Hair follicle dermal papilla cell (primary cell): ENCODE results near the gene SULT2B1. TPM values are rescaled to one million over a fixed set of nuclear protein-coding genes. Genes with fewer than 3 reads are reported as not detected.

Experiments
- total RNA-seq: library from RNA; depleted of rRNA; stranded (reverse); fragments of >200 nt; gene quantifications from 2 replicates; pipeline ENCODE4 v1.2.3, GENCODE V29; 2012

Gene SULT2B1
- total RNA-seq: 0.36 TPM in 1 of 2 replicates, not detected in the other

GRCh38 chr19:48551437-48552302 is at the start of gene SULT2B1:
SULT2B1 (plus strand) TSS chr19:48552172; CDS start chr19:48552253, 81 bp downstream.

GRCh38 chr19:48511800-48512503 is 40.0 kb upstream of the SULT2B1 start, which contains the start of gene LMTK3:
LMTK3 (minus strand) TSS chr19:48511835; CDS start chr19:48511576, 259 bp downstream.

DNA sequence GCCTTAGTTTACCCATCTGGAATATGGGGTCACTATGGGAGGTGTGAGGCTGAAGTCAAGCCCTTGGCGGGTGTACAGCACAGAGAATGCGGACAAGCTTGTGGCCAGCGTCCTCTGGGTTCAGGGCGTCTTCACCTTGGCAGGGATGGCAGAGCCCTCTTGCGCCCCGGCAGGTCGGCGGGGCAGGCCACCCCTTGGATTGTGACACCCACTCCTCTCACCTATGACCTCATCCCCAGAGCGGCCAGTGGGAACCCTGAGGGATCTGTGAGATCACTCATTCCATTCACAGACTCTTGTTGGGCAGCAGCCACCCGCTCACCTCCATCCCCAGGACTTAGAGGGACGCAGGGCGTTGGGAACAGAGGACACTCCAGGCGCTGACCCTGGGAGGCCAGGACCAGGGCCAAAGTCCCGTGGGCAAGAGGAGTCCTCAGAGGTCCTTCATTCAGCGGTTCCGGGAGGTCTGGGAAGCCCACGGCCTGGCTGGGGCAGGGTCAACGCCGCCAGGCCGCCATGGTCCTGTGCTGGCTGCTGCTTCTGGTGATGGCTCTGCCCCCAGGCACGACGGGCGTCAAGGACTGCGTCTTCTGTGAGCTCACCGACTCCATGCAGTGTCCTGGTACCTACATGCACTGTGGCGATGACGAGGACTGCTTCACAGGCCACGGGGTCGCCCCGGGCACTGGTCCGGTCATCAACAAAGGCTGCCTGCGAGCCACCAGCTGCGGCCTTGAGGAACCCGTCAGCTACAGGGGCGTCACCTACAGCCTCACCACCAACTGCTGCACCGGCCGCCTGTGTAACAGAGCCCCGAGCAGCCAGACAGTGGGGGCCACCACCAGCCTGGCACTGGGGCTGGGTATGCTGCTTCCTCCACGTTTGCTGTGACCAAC is 54.7 kb downstream of the SULT2B1 start, which contains the start of gene SPACA4:
Gene SPACA4, plus strand, starts transcription at position 280 of the 896 bp plus-strand sequence. Its CDS starts 237 bp downstream, at position 517.

GRCh38 chr19:48614436-48615230 is 62.7 kb downstream of the SULT2B1 start, which contains the start of gene FAM83E:
FAM83E (minus strand) TSS chr19:48615076; CDS start chr19:48613372, 1,704 bp downstream.

DNA sequence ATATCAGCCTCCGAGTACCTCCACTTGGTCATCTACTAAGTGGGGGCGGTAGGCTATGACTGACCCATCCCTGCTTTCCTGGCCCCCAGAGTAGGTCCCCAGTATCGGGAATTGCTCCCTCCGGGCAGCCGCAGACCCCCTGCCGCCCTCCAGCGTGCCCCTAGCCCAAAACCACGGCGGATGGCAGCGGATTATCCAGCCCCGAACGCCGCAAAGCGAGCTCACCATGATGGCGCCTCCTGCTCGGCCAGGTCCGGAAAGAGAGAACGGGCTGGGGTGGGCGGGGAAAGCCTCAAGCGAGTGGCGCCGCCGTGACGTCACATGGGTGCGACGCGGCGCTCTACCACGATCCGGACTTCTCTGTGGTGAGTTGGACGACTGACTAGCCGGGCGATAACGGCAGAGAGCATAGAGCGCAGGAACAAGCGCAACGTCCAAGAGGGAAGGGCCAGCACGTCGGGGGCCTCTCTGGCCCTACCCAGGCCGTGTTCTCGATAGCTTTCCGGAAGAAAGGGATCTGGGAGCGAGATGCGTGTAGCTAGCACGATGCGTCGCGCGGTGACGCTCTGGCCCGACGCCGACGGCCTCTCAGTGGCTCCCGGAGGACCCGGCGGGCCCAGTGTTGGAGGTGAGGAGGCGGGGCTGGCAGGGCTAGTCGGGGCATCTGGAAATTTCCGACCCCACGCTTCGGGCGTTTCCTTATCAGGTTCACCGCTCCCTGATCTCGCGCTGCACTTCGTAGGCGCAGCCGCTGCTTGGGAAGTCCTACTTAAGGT is 67.1 kb downstream of the SULT2B1 start, which contains the start of the genes RPL18 and SPHK2:
Gene RPL18, minus strand, starts transcription at position 263 of the 776 bp plus-strand sequence. Its CDS starts 35 bp downstream, at position 228.
Gene SPHK2, plus strand, starts transcription at position 591 of the 776 bp plus-strand sequence. CDS start 1,009 bp downstream, outside the sequence.

DNA sequence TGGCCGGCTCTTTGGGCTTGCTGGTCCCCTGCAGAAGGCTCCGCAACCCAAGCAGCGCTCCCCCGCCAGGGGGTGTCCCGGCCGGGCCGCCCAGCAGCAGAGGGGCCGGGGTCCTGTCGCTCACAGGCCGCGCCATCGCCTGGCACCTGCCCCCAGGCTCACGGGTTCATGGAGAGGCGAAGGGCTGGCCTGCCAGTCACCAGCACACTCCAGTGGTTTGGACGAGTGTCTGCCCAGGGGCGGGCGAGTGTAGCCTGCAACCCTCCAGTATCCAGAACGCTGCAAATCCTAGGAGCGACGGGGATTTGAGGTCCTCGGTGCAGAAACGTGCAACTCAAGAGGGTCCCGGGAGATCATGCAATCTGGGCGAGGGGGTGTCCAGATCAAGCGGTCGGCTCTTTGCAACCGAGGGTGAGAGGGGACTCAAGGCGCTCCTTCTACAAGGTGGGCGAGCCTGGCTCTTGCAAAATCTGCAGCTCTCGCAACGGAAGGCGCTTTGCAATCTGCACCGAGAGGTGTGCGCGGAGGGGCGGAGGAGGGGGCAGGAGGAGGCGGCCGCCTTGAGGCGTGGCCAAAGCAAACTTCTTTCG is 85.0 kb downstream of the SULT2B1 start, which contains the start of gene DBP:
Gene DBP, minus strand, starts transcription at position 521 of the 590 bp plus-strand sequence. Its CDS starts 385 bp downstream, at position 136.

DNA sequence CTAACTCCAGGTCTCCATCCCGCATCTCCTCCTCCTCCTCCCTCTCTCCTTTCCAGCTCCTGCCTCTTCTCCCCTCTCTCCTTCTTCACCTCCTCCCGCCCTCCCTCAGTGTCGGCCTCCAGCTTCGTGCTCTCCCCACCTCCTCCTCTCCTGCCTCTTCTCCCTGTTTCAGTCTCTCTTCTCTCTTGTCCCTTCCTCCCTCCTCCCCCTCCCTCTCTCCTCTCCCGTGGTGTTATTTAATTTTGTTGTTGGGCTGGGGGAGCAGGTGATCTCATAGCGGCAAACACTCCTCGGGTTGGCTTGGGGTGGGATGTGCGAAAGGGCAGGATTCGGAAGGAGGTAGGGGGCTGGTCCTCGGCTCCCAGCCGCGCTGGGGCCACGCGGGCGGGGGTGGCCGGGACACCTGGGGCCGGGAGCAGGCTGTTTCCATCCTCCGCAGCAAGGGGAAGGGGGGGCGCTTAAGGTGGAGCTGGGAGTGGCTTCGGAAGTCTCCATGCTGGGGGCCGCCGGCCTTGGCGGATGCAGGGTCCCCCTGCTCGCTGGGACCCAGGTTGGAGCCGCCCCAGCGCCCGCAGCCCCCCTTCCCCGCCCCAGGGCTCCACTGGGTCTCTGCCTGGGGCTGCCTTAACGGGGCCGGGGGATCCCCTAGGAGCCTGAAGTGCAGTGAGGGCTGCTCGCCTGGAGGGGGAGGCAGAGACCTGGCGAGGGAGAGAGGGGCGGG is 94.2 kb downstream of the SULT2B1 start, which contains the start of gene CA11:
Gene CA11, minus strand, starts transcription at position 187 of the 721 bp plus-strand sequence. CDS start 555 bp downstream, outside the sequence.

Other genes starting within 250 kb of the SULT2B1 start
- gene EMP3, start 226.6 kb upstream of the SULT2B1 start, total RNA-seq: 69.1 and 109 TPM in 2 replicates
- gene TMEM143, start 188.2 kb upstream of the SULT2B1 start, total RNA-seq: 4.7 and 9.6 TPM in 2 replicates
- gene SYNGR4, start 187.8 kb upstream of the SULT2B1 start, total RNA-seq: not detected in 2 replicates
- 102 and 121 TPM in 2 replicates for gene KDELR1, start 160.6 kb upstream of the SULT2B1 start, total RNA-seq
- gene GRIN2D, start 158.5 kb upstream of the SULT2B1 start, total RNA-seq: 0.49 and 0.65 TPM in 2 replicates
- gene GRWD1, start 106.2 kb upstream of the SULT2B1 start, total RNA-seq: 30.2 and 31.0 TPM in 2 replicates
- gene KCNJ14, start 96.6 kb upstream of the SULT2B1 start, total RNA-seq: 0.49 and 0.81 TPM in 2 replicates
- gene CYTH2, start 82.8 kb upstream of the SULT2B1 start, total RNA-seq: 35.8 and 40.4 TPM in 2 replicates
- gene LMTK3, start 40.3 kb upstream of the SULT2B1 start, total RNA-seq: under 0.01 and 0.36 TPM in 2 replicates
- gene SPACA4, start 54.6 kb downstream of the SULT2B1 start, total RNA-seq: not detected in 2 replicates
- gene FAM83E, start 62.9 kb downstream of the SULT2B1 start, total RNA-seq: 0.24 and 1.3 TPM in 2 replicates
- gene RPL18, start 67.0 kb downstream of the SULT2B1 start, total RNA-seq: 1,307 and 1,432 TPM in 2 replicates
- 16.5 and 19.1 TPM in 2 replicates for gene SPHK2, start 67.3 kb downstream of the SULT2B1 start, total RNA-seq
- gene DBP, start 85.2 kb downstream of the SULT2B1 start, total RNA-seq: 7.6 and 12.3 TPM in 2 replicates
- 1.5 and 2.9 TPM in 2 replicates for gene CA11, start 94.0 kb downstream of the SULT2B1 start, total RNA-seq
- 0.32 TPM in 1 of 2 replicates, not detected in the other for gene NTN5, start 120.8 kb downstream of the SULT2B1 start, total RNA-seq
- under 0.01 TPM in 1 of 2 replicates, not detected in the other for gene FUT2, start 143.8 kb downstream of the SULT2B1 start, total RNA-seq
- gene MAMSTR, start 167.6 kb downstream of the SULT2B1 start, total RNA-seq: 0.97 and 1.5 TPM in 2 replicates
- gene RASIP1, start 188.4 kb downstream of the SULT2B1 start, total RNA-seq: 0.32 and 0.36 TPM in 2 replicates
- gene IZUMO1, start 194.7 kb downstream of the SULT2B1 start, total RNA-seq: not detected in 2 replicates
- not detected in 2 replicates for gene FUT1, start 200.5 kb downstream of the SULT2B1 start, total RNA-seq
- gene FGF21, start 203.4 kb downstream of the SULT2B1 start, total RNA-seq: not detected in 2 replicates